Stimulated activated CD8-positive, alpha-beta memory T cell treated with anti-CD3 and anti-CD28 coated beads, Interleukin-12 subunit alpha, Interleukin-12 subunit beta, amount 100 ng/mL, for 4 hours (primary cell): ENCODE data around the gene MB.

ENCODE experiments used
- DNase-seq: peaks from one replicate; pipeline ENCODE4 v3.0.0-alpha.2; 2020; ENCODE audit warnings: low read depth

MB gene

GRCh38 chr22:35572556-35572955, 44.6 kb downstream of the MB start:
- DNase-seq = no peak

GRCh38 chr22:35570686-35571194, 46.4 kb downstream of the MB start:
- DNase-seq = no peak

DNA sequence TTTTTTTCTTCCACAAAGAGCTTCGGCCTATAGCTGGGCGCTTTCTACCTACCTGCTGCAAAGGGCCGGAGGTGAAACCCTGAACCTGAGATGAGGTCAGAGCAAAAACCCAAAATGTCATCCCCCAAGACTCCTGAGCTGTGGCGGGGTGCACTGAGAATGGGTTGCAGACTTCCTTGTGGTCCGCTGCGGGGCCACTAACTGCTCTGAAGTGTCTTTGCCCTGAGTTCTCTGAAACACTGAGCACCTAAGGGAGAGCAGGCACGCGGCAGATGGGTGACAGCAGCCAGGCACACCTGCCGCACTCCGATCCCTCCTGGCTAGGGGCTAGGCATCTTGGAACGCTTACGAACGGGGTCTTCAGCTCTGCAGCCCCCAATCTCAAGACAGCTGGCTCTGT, 47.2 kb downstream of the MB start:
- DNase-seq = no peak

DNA sequence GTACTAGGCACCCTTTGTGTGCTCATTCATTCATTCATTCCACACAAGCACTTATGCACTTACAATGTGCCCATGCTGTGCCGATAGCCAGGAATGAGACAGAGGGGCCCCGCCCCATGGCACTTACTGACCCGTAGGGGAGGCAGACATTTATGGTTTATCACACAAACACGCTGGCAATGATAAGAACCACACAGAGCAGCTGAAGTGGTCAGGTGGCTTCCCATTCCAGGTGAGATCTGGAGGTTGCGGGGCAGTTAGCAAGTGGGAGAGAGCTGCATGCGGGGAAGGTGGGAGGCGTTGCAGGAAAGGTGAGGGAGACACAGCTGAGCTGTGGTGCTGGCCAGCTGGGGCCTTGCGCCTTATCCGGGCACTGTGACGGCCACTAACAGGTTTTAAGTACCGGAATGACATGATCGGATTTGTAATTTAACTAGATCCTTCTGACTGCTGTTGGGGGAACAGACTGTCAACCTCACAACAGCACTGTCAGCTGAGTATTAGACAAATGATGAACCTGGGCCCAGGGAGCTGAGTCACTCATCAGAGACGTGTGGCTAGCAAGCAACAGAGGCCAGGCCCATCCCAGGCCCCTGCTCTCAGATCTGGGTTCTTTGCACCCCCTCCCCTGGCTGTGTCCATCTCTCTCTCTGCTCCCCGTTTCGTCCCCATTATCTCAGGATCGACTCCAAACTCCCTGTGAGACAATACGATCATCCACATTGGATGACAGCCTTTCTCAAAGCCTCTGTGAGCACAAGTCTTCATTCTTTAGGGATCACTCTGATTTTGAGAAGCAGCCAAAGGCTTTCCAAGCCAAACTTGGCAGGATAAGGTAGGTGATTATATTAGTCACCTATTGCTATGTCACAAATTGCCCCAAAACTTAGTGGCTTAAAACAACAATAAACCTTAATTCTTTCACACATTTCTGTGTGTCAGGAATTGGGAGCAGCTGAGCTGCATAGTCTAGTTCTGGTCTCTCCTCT, 48.1 kb downstream of the MB start:
- no peak for DNase-seq

- DNase-seq = no peak
These were observed 49.6 kb downstream of the MB start for GRCh38 chr22:35567351-35568141.

DNA sequence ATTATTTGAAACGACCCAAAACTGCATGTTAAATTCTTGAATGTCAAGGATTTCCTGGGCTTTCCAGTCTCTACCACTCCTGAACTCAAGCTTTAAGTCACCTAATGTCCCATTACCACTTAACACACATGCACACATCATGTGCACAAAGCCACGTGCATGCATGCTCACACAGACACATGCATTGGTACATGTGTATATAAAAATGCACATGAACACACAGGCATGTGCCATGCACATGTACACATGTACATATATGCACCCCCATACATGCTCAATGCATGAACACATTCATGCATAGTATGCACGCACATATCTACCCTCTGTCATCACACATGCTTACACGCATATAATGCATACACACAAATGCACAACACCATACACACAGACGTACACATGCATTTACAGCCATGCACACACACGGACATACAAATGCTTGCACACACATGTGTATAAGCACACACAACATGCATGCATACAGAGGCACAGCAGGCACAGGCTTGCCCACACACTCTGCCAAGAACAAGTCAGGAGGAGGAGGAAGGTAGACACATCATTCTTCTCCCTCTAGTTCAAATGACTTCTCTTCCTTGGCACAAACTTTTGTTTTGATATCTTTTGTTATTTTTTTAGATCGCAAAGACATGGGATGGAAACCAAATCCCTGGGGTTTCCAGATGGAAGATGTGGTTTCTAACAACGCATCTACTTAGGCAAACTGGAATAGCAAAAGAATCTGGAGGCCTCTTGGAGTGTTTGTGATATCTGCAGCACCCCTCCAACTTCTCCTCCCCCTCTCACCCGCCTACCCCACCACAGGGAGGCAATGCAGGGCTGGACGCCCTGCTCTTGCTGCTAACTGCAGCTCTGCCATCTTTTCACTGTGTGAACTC, 51.9 kb downstream of the MB start:
- DNase-seq = no peak

DNA sequence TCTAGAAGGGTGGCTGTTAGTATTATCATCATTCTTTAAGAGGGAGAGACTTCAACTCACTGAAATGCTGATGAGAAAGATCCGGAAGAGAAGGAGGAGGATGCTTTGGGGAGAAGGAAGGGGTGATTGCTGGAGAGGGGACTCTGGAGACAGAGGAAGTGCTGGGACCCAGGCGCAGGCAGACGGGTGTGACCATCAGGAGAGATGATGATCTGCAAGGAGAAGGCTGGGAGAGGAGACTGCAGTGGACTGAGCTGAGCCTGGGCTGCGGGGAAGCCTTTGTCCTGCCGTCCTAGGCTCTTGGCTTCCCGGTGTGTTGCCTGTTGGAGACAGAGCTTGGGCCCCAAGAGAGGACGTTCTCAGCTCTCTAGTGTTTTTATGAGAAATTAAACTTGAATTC, 53.9 kb downstream of the MB start:
- no peak for DNase-seq

DNA sequence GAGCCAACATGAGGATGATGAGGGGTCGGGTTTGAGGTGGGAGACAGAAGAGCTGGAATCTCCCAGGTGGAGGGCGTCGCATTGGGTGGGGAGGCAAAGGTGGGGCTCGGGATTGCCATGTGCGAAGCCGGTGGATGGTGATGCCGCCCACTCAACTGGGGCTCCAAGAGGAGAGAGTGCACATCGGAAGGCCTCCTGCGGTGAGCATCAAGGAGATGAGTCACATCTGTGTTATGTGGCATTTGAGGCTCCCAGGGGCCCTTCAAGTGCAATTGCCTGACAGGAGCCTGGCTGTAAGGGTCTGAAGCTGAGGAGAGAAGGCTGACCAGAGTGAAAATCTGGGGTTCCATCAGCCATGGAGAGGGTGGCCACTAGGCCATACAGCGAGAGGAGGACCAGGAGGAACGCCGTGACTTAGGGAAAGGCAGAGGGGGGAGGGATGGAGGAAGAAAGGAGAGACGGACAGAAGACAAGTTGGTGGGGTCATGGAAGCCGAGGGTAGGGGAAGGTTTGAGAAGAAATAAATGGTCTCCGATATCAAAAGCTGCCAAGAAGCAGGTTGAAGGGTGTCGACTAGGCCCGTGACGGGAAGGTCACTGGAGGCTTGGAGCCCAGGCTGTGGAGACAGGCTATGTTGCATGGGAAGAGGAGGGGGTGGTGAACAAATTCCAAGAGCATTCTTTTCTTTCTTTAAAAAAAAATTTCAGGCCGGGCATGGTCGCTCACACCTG, 55.2 kb downstream of the MB start:
- DNase-seq = no peak

DNA sequence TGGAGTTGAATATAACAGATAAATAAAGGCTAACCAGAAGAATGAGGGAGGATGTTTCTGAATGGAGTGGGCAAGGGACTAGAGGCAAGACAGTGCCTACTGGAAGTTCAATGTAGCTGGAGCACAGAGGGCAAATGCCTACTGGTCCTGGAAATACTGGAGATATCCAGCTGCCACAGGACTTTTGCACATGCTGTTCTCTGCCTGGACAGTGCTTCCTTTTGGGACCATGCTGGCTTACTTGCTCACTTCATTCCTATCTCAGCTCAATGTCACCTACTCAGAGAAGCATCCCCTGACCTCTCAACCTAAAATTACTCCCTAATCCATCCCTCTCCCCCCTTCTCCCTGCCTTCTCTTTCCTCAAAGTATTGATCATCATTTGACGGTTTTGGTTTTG, 56.3 kb downstream of the MB start:
- DNase-seq = no peak

GRCh38 chr22:35560366-35560765, 56.8 kb downstream of the MB start:
- DNase-seq = no peak

DNA sequence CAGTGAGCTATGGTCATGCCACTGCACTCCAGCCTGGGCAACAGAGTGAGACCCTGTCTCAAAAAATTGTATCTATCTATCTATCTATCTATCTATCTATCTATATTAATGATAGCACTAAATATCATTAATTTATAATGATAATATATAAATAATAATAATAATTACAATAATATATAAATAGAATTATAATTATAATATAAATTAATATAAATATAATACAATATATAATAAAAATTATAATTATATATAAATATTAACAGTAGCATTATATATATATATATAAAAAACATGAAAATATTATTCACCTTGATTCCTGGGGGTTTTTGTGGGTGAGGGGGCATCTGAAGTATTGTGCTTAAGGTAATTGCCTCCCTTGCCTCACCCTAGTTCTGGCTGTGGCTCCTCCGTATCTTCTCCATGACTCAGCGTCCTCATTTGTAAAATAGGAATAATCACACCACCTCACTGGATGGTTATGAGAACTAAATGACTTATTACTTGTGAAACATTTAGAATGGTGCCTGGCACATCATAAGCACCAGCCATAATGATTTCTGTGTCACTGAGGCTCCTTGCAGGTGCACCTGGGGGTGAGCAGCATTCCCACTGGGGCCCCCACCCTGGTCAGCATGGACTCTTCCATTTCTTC, 57.6 kb downstream of the MB start:
- no peak for DNase-seq

GRCh38 chr22:35558719-35559118, 58.4 kb downstream of the MB start:
- DNase-seq = no peak

DNA sequence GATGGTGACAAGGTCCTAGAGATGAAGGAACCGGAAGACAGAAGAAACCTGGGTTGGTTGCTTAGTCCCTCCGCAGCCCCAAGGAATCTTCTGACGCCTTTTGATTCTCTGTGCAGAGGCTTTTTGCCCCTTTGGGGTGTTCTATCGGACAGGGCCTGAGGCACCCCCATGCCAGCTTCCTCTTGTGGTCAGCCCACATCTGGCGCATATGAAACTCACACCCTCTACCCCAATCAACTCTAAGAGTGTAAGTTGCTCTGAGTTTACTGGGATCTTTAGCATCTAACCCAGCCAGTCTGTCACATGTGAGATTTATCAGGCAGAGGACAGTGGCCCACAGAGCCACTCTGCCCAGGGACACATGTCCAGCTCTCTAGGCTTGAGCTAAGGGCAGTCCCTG, 59.1 kb downstream of the MB start:
- no peak for DNase-seq
